Gastrocnemius medialis (tissue), 4 donors: ENCODE data around the gene DIPK1B. TPM values are rescaled to one million over a fixed set of nuclear protein-coding genes. Genes with fewer than 3 reads are reported as not detected.

Experiments
- ATAC-seq, 2 donors: fragments of 150-250 bp; one replicate each; pipeline ENCODE4 v1.9.1; 2016
- DNase-seq, 2 donors: peaks; one replicate each; pipeline ENCODE4 v3.0.0-alpha.2; 2019
- H3K27ac ChIP-seq, 4 donors: fragments of 200-600 bp; sonication (generic); 1 replicate in 1 of 4; 2 replicates in 3 of 4; pipeline ENCODE4 v1.5.1; 2016 to 2018; ENCODE audit warnings: mild to moderate bottlenecking in 2 of 4, moderate library complexity in 1 of 4
- H3K27me3 ChIP-seq, 3 donors: fragments of 200-600 bp; sonication (generic) in 2 of 3; 1 replicate in 1 of 3; 2 replicates in 2 of 3; pipeline versions ENCODE4 v1.5.1 to v1.6.0; 2016 to 2019; ENCODE audit warnings: mild to moderate bottlenecking in 1 of 3, moderate library complexity in 1 of 3
- H3K36me3 ChIP-seq, 2 donors: fragments of 200-600 bp; sonication (generic) in 1 of 2; one replicate each; pipeline ENCODE4 v1.5.1; 2017 to 2018
- H3K4me1 ChIP-seq, 2 donors: fragments of 200-600 bp; sonication (generic) in 1 of 2; one replicate each; pipeline ENCODE4 v1.5.1; 2016 to 2017; ENCODE audit warnings: mild to moderate bottlenecking in 2 of 2
- H3K4me3 ChIP-seq, 4 donors: fragments of 200-600 bp; sonication (generic) in 3 of 4; 1 replicate in 1 of 4; 2 replicates in 3 of 4; pipeline ENCODE4 v1.5.1; 2016 to 2019; ENCODE audit warnings: mild to moderate bottlenecking in 2 of 4
- H3K9me3 ChIP-seq, 3 donors: fragments of 200-600 bp; sonication (generic) in 2 of 3; 1 replicate in 1 of 3; 2 replicates in 2 of 3; pipeline ENCODE4 v1.5.1; 2016 to 2019
- POLR2A ChIP-seq, 2 donors: fragments of 450-650 bp; IDR thresholded peaks; one replicate each; pipeline ENCODE4 v1.6.1; 2017; ENCODE audit warnings: antibody characterized with exemption in 2 of 2, mild to moderate bottlenecking in 2 of 2, moderate library complexity in 2 of 2
- in situ Hi-C, 4 donors: fragments of 200-750 bp; cut with MboI; loops; one replicate each; pipeline versions ENCODE4 v1.15.0 to v1.8.0; 2017; ENCODE audit warnings: low sequenced_read_pairs in 4 of 4
- intact Hi-C: fragments of 100-400 bp; cut with DNase I; formaldehyde crosslinking; loops from one replicate; pipeline ENCODE4 v1.15.1; 2023; ENCODE audit warnings: low total_unique reads
- total RNA-seq, 4 donors: library from RNA; depleted of rRNA; stranded (reverse); fragments of >200 nt; gene quantifications; one replicate each; pipeline versions ENCODE4 v1.1.0 to v1.2.3, GENCODE V29; 2016
- TF ChIP-seq, protein P1 (sequence below), 5 experiments: fragments of 450-650 bp in 3 of 5; fragments of 200-600 bp in 2 of 5; sonication (generic) in 2 of 5; IDR thresholded peaks in 4 of 5; conservative IDR thresholded peaks in 1 of 5; 1 replicate in 4 of 5; 2 replicates in 1 of 5; pipeline ENCODE4 v1.5.1; 2016 to 2019; ENCODE audit warnings: antibody characterized with exemption in 5 of 5, mild to moderate bottlenecking in 3 of 5, moderate library complexity in 3 of 5

DIPK1B gene
- total RNA-seq, 4 donors from 2014 or later, result 1.8 to 4.6 (median 3.8) TPM

DNA sequence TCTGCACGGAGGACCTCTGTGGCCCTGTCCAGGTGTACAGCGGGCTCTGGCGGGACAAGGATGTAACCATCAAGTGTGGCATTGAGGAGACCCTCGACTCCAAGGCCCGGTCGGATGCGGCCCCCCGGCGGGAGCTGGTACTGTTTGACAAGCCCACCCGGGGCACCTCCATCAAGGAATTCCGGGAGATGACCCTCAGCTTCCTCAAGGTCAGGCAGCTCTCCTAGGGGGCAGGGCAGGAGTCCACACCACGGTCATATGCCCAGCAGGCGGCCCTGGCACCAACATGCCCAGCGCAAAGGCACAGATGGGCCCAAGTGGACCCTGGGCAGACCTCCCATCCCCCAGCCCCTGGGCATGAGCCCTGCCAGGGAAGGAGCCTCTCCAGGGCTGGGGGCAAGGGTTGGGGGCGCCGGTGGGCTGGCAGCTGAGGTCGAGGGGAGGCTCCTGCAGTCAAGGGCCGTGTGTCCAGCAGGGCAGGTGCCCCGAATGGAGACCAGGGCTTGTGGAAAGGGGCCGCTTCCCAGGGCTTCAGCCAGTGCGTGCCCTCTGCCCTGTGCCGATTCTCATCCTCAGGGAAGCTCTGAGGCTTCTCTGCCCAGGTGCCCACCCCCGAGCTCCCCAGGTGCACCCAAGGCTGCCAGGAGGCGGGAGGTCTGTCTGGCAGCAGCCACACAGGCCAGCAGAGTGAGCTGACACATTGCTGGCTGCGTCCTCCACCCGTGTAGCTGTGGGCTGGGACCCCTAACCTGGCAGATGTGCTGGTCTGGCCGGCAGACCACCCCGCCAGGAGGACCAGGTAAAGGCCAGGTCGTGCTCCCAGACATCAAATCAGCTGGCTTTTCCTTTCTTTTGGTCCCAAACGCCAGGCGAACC is 10.0 kb downstream of the DIPK1B start:
- no peak overlapping the region for H3K4me3 ChIP-seq
- no peak for ATAC-seq
- intact Hi-C loops, result no loop called here

DNA sequence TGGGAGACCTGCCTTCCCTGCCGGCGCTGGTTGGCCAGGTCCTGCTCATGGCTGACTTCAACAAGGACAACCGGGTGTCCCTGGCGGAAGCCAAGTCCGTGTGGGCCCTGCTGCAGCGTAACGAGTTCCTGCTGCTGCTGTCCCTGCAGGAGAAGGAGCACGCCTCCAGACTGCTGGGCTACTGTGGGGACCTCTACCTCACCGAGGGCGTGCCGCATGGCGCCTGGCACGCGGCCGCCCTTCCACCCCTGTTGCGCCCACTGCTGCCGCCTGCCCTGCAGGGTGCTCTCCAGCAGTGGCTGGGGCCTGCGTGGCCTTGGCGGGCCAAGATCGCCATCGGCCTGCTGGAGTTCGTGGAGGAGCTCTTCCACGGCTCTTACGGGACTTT is 10.6 kb downstream of the DIPK1B start:
- H3K27ac ChIP-seq, result no peak overlapping the region
- H3K9me3 ChIP-seq, result no peaks in the 10 kb centered on the region
- no peak for DNase-seq
- ATAC-seq, result no peak
- TF ChIP-seq, protein P1, sequence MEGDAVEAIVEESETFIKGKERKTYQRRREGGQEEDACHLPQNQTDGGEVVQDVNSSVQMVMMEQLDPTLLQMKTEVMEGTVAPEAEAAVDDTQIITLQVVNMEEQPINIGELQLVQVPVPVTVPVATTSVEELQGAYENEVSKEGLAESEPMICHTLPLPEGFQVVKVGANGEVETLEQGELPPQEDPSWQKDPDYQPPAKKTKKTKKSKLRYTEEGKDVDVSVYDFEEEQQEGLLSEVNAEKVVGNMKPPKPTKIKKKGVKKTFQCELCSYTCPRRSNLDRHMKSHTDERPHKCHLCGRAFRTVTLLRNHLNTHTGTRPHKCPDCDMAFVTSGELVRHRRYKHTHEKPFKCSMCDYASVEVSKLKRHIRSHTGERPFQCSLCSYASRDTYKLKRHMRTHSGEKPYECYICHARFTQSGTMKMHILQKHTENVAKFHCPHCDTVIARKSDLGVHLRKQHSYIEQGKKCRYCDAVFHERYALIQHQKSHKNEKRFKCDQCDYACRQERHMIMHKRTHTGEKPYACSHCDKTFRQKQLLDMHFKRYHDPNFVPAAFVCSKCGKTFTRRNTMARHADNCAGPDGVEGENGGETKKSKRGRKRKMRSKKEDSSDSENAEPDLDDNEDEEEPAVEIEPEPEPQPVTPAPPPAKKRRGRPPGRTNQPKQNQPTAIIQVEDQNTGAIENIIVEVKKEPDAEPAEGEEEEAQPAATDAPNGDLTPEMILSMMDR (IDR thresholded peaks at IDR 0.05 in 4 of 5, conservative IDR thresholded peaks at IDR 0.05 in 1 of 5), result no peak
- H3K4me1 ChIP-seq, result peaks cover 24 to 26% of the 10 kb centered on the region in 2 donors
- intact Hi-C loops (no loop called here), in situ Hi-C loops (no loop called here)
- H3K27me3 ChIP-seq, result no peaks in the 10 kb centered on the region
- H3K36me3 ChIP-seq, result peaks cover 0 to 55% of the 10 kb centered on the region in 2 donors
- H3K4me3 ChIP-seq, result no peak overlapping the region

More for the DNA sequence above, 10.0 kb downstream of the DIPK1B start:
- in situ Hi-C loops, result no loop called here
- TF ChIP-seq POLR2A (IDR thresholded peaks at IDR 0.05), result no peak
- TF ChIP-seq, protein P1 (IDR thresholded peaks at IDR 0.05 in 4 of 5, conservative IDR thresholded peaks at IDR 0.05 in 1 of 5), result no peak
- no peaks in the 10 kb centered on the region for H3K27me3 ChIP-seq
- peaks cover 0 to 55% of the 10 kb centered on the region in 2 donors for H3K36me3 ChIP-seq
- peak overlapping the region in 2 of 4 donors; percentile 20 to 38 for H3K27ac ChIP-seq
- DNase-seq, result no peak
- peaks cover 23 to 24% of the 10 kb centered on the region in 2 donors for H3K4me1 ChIP-seq
- no peaks in the 10 kb centered on the region for H3K9me3 ChIP-seq

DNA sequence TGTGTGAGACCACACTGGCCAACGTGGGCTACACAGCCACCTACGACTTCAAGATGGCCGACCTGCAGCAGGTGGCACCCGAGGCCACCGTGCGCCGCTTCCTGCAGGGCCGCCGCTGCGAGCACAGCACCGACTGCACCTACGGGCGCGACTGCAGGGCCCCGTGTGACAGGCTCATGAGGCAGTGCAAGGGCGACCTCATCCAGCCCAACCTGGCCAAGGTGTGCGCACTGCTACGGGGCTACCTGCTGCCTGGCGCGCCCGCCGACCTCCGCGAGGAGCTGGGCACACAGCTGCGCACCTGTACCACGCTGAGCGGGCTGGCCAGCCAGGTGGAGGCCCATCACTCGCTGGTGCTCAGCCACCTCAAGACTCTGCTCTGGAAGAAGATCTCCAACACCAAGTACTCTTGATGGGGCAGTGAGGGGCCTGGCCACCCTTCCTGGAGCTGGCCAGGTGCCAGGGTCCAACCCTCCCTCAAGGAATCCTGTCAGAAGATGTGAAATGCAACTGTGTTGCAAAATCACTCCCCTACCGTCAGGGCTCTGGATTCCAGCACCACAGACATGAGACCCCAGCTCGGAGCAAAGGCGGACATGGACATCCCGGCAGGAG is 11.1 kb downstream of the DIPK1B start:
- H3K27me3 ChIP-seq, result no peaks in the 10 kb centered on the region
- no peak for ATAC-seq
- peaks cover 0 to 55% of the 10 kb centered on the region in 2 donors for H3K36me3 ChIP-seq
- in situ Hi-C loops (no loop called here), intact Hi-C loops (no loop called here)
- no peaks in the 10 kb centered on the region for H3K9me3 ChIP-seq
- H3K27ac ChIP-seq, result no peak overlapping the region
- peaks cover 24 to 26% of the 10 kb centered on the region in 2 donors for H3K4me1 ChIP-seq
- H3K4me3 ChIP-seq, result no peak overlapping the region
- DNase-seq, result no peak
- TF ChIP-seq, protein P1 (IDR thresholded peaks at IDR 0.05 in 4 of 5, conservative IDR thresholded peaks at IDR 0.05 in 1 of 5), result no peak
- TF ChIP-seq POLR2A (IDR thresholded peaks at IDR 0.05), result no peak

DNA sequence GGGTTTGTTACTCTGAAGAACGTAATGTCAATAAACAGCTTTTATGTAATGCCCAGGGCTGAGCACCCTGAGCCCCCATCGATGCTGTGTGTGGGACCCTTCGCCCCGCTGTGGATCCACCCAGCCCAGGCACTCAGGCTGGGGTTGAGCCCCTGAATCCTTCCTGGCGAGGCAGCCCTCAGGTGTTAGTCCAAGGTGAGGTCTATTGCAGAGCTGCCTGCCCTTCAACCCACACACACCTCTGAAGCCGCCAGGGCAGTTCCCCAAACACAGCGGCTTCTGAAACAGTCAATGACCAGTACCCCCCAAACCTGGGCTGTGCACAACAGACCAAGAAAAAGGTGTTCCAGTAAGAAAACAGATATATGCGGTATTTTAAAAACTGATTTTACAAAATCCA is 11.6 kb downstream of the DIPK1B start:
- in situ Hi-C loops (no loop called here), intact Hi-C loops (no loop called here)
- no peak overlapping the region for H3K27ac ChIP-seq

More for the DNA sequence above, 11.6 kb downstream of the DIPK1B start:
- H3K9me3 ChIP-seq, result no peaks in the 10 kb centered on the region
- DNase-seq (no peak), ATAC-seq (no peak)
- TF ChIP-seq, protein P1 (IDR thresholded peaks at IDR 0.05 in 4 of 5, conservative IDR thresholded peaks at IDR 0.05 in 1 of 5), result no peak
- no peak for TF ChIP-seq POLR2A (IDR thresholded peaks at IDR 0.05)
- H3K36me3 ChIP-seq, result peaks cover 0 to 55% of the 10 kb centered on the region in 2 donors
- no peak overlapping the region for H3K4me3 ChIP-seq
- H3K27me3 ChIP-seq, result no peaks in the 10 kb centered on the region
- peaks cover 26 to 31% of the 10 kb centered on the region in 2 donors for H3K4me1 ChIP-seq
